Activated naive CD4-positive, alpha-beta T cell treated with anti-CD3 and anti-CD28 coated beads, Interleukin-2, amount 50 U/mL, for 72 hours (primary cell): ENCODE results near the gene TMEM184B. TPM values are rescaled to one million over a fixed set of nuclear protein-coding genes. Genes with fewer than 3 reads are reported as not detected.

Experiments
- ATAC-seq, 2 donors: fragments of 150-1000 bp; cut with Tn5 transposase; 2 replicates each; pipeline ENCODE4 v1.10.0; 2021; ENCODE audit warnings: mild to moderate bottlenecking in 2 of 2, moderate library complexity in 2 of 2
- DNase-seq, 2 donors: peaks; one replicate each; pipeline ENCODE4 v3.0.0; 2021 to 2022; ENCODE audit warnings: low spot score in 2 of 2
- H3K27ac Mint-ChIP-seq, 2 donors: one replicate each; pipeline ENCODE4 v1.8.0; 2022; ENCODE audit warnings: mild to moderate bottlenecking in 2 of 2, mixed read lengths in 2 of 2
- H3K36me3 Mint-ChIP-seq, 2 donors: one replicate each; pipeline ENCODE4 v1.8.0; 2022; ENCODE audit warnings: mixed read lengths in 2 of 2
- H3K9me3 Mint-ChIP-seq, 2 donors: one replicate each; pipeline ENCODE4 v1.8.0; 2022; ENCODE audit warnings: mixed read lengths in 2 of 2
- total RNA-seq, 2 donors: library from RNA; stranded (reverse); gene quantifications; one replicate each; pipeline ENCODE4 v1.2.3, GENCODE V29; 2022

The TMEM184B gene
- total RNA-seq, 2 donors from 2014 or later = 21.4 to 22.0 TPM

GRCh38 chr22:38266120-38266519 is 6.7 kb downstream of the TMEM184B start:
- DNase-seq = no peak
- H3K27ac Mint-ChIP-seq = peak overlapping the region in 1 of 2 donors; percentile 55
- no peaks in the 10 kb centered on the region for H3K9me3 Mint-ChIP-seq
- no peaks in the 10 kb centered on the region for H3K36me3 Mint-ChIP-seq
- ATAC-seq = no peak

DNA sequence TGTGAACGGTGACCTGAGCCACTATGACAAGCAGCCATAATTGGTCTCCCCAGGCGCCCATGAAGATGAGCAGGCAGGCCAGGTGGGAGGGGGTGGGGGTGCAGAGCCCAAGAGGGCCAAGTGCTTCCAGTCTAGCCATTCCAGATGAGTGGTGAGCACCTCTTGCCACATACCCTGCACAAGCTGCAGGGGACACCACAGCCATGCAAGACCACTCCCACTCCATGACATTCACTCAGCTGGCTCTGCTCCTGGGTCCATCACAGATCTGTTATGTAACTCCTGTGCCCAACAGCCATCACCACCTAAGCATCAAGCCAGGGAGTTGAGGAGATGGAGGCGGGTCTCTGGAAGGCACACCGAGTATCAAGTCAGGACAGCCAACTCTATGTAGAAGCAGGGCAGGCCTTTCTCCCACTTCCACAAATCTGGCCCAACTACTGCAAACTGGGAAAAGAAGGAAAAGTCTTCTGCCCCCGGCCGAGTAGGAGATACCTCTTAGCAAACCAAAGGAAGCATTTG is 8.4 kb downstream of the TMEM184B start:
- Mint-ChIP-seq H3K27ac (no peak overlapping the region), H3K9me3 (no peaks in the 10 kb centered on the region), H3K36me3 (no peaks in the 10 kb centered on the region)
- DNase-seq (no peak), ATAC-seq (no peak)

DNA sequence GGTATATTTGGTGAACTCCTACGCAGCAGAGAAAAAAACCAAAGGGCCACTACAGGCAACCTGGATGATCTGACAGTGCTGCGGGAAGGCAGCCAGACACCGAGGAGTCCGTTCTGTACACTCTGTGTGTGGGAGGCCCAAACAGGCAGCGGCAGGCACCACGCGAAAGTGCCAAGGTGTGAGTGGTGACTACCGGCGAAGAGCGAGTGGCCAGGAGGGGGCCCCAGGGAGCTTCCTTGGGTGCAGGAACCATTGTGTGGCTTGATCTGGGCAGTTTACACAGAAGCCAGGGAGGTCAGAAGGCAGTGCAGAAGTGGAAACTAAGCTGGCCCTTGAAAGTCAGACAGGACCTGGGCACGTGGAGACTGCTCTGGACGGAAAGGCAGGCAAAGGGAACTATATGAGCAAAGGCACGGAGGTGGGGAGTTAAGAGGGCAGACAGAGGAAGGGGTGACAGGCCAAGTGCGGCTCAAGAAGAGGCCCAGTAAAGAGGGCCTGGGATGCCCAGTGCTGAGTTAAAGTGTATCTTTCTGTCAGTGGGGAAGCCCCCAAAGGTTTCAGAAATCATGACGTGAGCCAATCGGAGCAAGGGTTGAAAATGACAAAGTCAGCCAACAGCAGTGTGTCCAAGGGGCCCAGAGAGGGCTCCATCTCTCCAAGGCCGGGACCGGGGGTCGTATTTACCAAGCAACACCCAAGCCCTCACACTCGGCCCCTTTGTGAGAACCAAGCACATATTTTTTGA is 10.6 kb downstream of the TMEM184B start:
- DNase-seq = peak in 1 of 2 donors; percentile 55
- Mint-ChIP-seq H3K36me3 (no peaks in the 10 kb centered on the region), H3K27ac (peak overlapping the region in 1 of 2 donors; percentile 80), H3K9me3 (no peaks in the 10 kb centered on the region)
- ATAC-seq = peak; percentile 54 to 70

DNA sequence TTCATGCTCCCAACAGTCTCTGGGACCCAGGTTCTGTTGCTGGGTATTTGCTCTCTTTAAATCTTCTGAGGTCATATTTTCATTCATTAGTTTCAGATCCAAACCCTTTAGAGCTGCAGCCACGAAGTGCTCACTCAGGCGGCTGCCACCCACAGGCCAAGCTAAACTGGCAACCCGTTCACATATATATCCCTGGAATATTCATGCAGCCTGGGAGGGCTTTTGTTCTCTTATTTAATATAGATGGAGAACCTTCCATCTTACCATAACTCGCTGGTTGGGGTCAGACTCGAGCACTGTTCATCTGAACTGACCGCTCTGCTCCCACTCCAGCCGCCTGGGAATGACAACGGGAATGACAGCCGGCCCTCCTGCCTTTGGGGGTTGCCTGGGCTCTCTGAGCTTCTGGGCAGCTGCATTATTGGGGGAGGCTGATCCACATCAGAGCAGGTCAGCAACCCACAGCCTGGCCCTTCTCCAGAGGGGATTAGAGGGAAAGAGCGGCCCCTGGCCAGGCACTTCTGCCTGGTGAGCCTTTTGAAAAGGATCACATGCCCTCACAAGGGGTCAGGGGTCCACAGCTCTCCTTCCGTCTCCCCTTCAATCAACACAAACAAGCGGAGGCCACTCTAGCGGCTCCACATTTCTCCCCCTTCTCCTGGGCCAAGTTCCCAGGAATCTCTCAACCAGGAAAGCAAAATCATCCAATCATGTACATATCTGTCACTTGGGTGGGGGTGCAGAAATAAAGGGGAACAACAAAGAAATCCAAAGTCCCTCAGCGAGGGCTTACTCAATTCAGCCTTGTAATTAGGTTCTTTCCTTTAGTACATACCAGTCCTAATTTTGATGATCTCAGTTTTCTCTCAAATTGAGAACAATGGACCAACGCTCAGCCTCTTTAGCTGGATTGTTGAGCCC is 11.8 kb downstream of the TMEM184B start:
- ATAC-seq = no peak
- H3K27ac Mint-ChIP-seq = peak overlapping the region; percentile 34 to 73

GRCh38 chr22:38259370-38259769 is 13.4 kb downstream of the TMEM184B start:
- Mint-ChIP-seq H3K36me3 (no peaks in the 10 kb centered on the region), H3K9me3 (no peaks in the 10 kb centered on the region), H3K27ac (peak overlapping the region in 1 of 2 donors; percentile 1)
- ATAC-seq (no peak), DNase-seq (no peak)

More for the DNA sequence above, 11.8 kb downstream of the TMEM184B start:
- DNase-seq = no peak
- no peaks in the 10 kb centered on the region for H3K36me3 Mint-ChIP-seq
- no peaks in the 10 kb centered on the region for H3K9me3 Mint-ChIP-seq

DNA sequence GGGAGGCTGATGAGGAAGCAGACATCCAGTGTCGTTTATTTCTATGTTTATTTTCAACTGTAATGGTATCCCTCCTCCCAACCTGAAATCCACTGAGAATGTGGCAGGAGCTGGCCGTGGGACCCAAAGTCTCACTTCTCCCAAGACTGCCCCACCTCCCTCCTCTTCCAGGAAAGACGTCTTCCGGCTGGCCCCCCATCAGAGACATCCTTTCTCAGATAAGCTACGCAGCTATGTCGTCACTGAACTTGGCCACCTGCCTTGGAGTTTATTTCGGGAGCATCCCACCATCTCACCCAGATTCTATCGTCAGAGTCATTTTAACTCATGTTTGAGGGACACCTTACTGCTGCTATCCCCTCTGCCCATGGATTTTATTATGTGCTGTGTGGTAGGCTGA is 13.9 kb downstream of the TMEM184B start:
- ATAC-seq (no peak), DNase-seq (no peak)
- Mint-ChIP-seq H3K36me3 (no peaks in the 10 kb centered on the region), H3K9me3 (no peaks in the 10 kb centered on the region), H3K27ac (peak overlapping the region in 1 of 2 donors; percentile 1)

DNA sequence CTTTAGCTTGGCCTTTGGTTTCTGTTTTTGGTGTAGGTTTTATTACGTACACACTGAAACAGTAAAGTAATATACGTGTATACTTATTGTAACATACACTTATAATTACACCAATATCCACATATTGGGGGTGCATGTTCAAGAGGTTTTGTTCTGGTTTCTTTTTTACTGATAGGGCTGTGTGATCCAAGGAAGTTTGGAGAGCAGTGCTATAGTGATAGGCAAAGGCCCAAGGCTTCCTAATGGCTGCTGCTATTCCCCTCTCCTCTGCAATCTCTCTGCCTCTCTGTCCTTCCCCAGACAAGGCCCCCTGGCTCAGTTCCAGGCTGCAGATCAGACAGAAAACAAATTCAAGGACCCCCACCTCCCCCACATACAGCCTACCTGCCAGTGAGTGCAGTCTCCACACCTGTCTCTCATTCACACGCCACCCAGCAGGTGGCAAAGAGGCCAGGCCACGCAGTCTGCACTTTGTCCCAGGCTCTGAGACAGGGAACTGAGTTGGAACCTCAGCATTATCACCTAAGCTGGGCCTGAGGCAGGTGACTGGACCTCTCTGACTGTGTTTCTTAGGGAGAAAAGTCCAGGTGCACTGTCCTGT is 15.1 kb downstream of the TMEM184B start:
- DNase-seq = no peak
- Mint-ChIP-seq H3K27ac (peak overlapping the region in 1 of 2 donors; percentile 15), H3K9me3 (no peaks in the 10 kb centered on the region), H3K36me3 (no peaks in the 10 kb centered on the region)
- ATAC-seq = no peak

GRCh38 chr22:38257181-38257580 is 15.6 kb downstream of the TMEM184B start:
- DNase-seq (no peak), ATAC-seq (no peak)
- H3K27ac Mint-ChIP-seq = no peak overlapping the region
- H3K9me3 Mint-ChIP-seq = no peaks in the 10 kb centered on the region
- H3K36me3 Mint-ChIP-seq = no peaks in the 10 kb centered on the region

DNA sequence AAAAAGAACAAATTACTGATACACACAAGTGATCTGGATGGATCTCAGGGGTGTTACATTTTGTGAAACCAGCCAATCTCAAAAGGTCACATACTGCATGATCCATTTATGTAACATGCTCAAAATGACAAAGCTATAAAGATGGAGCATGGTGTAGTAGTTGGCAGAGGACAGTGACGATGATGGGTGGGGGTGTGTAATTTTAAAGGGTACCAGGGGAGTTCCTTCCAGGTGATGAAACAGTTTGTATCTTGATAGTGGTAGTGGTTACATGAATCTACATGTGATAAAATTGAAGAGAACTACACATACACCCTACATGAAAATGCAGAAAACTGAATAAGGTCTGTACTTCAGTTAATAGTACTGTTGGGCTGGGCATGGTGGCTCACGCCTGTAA is 17.1 kb downstream of the TMEM184B start:
- Mint-ChIP-seq H3K9me3 (no peaks in the 10 kb centered on the region), H3K36me3 (no peaks in the 10 kb centered on the region), H3K27ac (peak overlapping the region in 1 of 2 donors; percentile 9)
- DNase-seq = no peak
- ATAC-seq = no peak

GRCh38 chr22:38251341-38251692 is 21.5 kb downstream of the TMEM184B start:
- ATAC-seq = no peak
- peaks cover 0 to 4% of the 10 kb centered on the region in 2 donors for H3K36me3 Mint-ChIP-seq
- no peak for DNase-seq
- H3K27ac Mint-ChIP-seq = no peak overlapping the region
- H3K9me3 Mint-ChIP-seq = no peaks in the 10 kb centered on the region

DNA sequence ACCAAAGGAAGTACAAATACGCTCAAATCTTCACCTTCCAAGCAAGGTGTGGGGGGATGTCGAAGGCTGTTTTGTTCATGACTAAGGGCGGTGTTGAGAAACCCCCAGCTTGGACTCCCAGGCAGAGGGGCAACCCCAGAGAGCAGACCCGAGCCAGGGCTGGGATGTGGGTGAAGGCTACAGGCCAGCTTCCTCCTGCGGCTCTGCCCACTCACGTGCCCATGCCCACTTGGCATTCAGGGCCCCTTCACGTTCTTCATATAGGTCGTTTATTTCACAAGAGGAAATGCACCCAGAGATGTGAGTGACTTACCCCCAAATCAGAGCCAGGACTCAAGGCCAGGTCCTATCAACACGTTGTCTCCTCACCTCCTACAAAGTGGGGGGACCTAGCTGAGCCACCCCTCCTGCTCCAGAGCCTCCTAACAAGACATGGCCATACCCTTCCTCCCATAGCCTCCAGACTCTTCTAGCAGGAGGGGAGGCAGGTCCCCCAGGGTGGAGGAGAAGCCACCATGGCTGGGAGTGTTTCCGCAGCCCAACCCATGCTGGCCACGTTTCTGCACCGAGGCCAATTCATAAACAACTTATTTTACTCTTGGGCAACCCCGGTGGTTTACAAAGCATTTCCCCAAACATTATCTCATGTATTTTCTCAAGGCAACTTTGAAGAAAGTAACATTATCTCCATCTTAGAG is 22.0 kb downstream of the TMEM184B start:
- H3K9me3 Mint-ChIP-seq = no peaks in the 10 kb centered on the region
- no peak for DNase-seq
- ATAC-seq = no peak
- H3K36me3 Mint-ChIP-seq = peaks cover 0 to 4% of the 10 kb centered on the region in 2 donors
- H3K27ac Mint-ChIP-seq = no peak overlapping the region

DNA sequence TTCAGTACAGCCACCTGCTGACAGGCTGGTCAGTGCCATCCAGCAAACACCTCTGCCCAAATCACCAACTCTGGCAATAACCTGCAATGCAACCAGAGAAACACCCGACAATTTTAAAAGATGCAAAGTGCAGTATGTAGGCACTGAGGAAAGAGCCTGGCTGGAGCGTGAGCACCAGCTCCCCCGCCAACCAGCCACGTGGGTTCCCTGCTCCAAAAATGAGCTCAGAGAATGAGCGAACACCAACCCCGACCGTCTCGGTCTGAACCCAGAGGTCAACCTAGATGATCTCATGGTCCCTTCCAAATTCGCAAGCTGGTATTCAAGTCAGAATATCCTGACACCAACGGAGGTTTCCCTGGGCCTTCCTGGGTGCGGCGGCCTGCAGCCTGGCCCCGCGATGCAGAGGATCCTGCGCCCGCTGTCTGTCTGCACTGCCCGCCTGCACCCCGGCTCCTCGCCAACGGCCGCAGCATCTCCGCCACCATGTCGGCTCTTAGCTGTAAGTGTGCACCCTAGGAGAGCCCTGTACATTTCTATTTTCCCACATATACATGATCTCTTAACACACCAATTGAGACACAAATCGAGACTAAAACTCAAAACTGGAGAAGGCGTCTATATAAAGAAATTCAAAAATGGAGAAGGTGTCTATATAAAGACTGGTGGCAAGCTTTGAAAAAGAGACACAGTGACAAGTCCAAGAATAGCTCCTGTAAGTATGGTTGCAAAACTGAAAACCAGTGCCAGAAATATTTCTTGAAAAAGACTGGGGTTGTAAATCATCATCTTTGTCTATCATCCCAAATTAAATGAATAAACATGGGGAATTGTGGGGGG is 22.8 kb downstream of the TMEM184B start:
- ATAC-seq (no peak), DNase-seq (no peak)
- no peak overlapping the region for H3K27ac Mint-ChIP-seq
- peaks cover 0 to 4% of the 10 kb centered on the region in 2 donors for H3K36me3 Mint-ChIP-seq
- no peaks in the 10 kb centered on the region for H3K9me3 Mint-ChIP-seq

- DNase-seq (no peak), ATAC-seq (no peak)
- Mint-ChIP-seq H3K36me3 (peaks cover 0 to 4% of the 10 kb centered on the region in 2 donors), H3K27ac (peak overlapping the region in 1 of 2 donors; percentile 22), H3K9me3 (no peaks in the 10 kb centered on the region)
Observed at GRCh38 chr22:38249301-38249700, 23.5 kb downstream of the TMEM184B start.

- DNase-seq = no peak
- ATAC-seq = no peak
- H3K9me3 Mint-ChIP-seq = no peaks in the 10 kb centered on the region
- H3K27ac Mint-ChIP-seq = peak overlapping the region in 1 of 2 donors; percentile 22
- H3K36me3 Mint-ChIP-seq = peaks cover 0 to 4% of the 10 kb centered on the region in 2 donors
Observed at GRCh38 chr22:38248280-38248679, 24.5 kb downstream of the TMEM184B start.

GRCh38 chr22:38247713-38248112 is 25.1 kb downstream of the TMEM184B start:
- no peak for ATAC-seq
- no peak overlapping the region for H3K27ac Mint-ChIP-seq
- peaks cover 0 to 4% of the 10 kb centered on the region in 2 donors for H3K36me3 Mint-ChIP-seq
- H3K9me3 Mint-ChIP-seq = no peaks in the 10 kb centered on the region
- DNase-seq = no peak
